T-helper 22 cell (primary cell): ENCODE data around the gene SLCO2A1.

Experiments used
- DNase-seq: peaks from one replicate; pipeline ENCODE4 v3.0.0-alpha.2; 2020; ENCODE audit warnings: low read depth

The SLCO2A1 gene

GRCh38 chr3:134034005-134034785, 4.5 kb upstream of the SLCO2A1 start:
- no peak for DNase-seq

- no peak for DNase-seq
These were observed 3.7 kb upstream of the SLCO2A1 start for GRCh38 chr3:134033315-134033996.

GRCh38 chr3:134031348-134031915, 1.7 kb upstream of the SLCO2A1 start:
- DNase-seq, result no peak

GRCh38 chr3:134030379-134031347, 938 bp upstream of the SLCO2A1 start:
- no peak for DNase-seq

GRCh38 chr3:134029256-134029733, 430 bp downstream of the SLCO2A1 start:
- no peak for DNase-seq

- no peak for DNase-seq
These were observed 1.1 kb downstream of the SLCO2A1 start for GRCh38 chr3:134028486-134029255.

- DNase-seq, result no peak
These were observed 2.1 kb downstream of the SLCO2A1 start for GRCh38 chr3:134027631-134028030.

- DNase-seq, result no peak
These were observed 9.5 kb downstream of the SLCO2A1 start for GRCh38 chr3:134020135-134020680.

- no peak for DNase-seq
These were observed 10.9 kb downstream of the SLCO2A1 start for GRCh38 chr3:134018850-134019249.

- DNase-seq, result no peak
These were observed 11.3 kb downstream of the SLCO2A1 start for GRCh38 chr3:134018406-134018805.

- no peak for DNase-seq
These were observed 12.2 kb downstream of the SLCO2A1 start for GRCh38 chr3:134017490-134017889.

- no peak for DNase-seq
These were observed 15.5 kb downstream of the SLCO2A1 start for GRCh38 chr3:134014270-134014669.

GRCh38 chr3:134013280-134013679, 16.4 kb downstream of the SLCO2A1 start:
- no peak for DNase-seq

- DNase-seq, result no peak
These were observed 20.3 kb downstream of the SLCO2A1 start for GRCh38 chr3:134009345-134010000.

GRCh38 chr3:134008630-134009156, 21.0 kb downstream of the SLCO2A1 start:
- no peak for DNase-seq

- DNase-seq, result no peak
These were observed 21.9 kb downstream of the SLCO2A1 start for GRCh38 chr3:134007819-134008218.

GRCh38 chr3:134004841-134005240, 24.9 kb downstream of the SLCO2A1 start:
- no peak for DNase-seq

- DNase-seq, result no peak
These were observed 26.7 kb downstream of the SLCO2A1 start for GRCh38 chr3:134003066-134003465.

GRCh38 chr3:134002306-134002705, 27.4 kb downstream of the SLCO2A1 start:
- no peak for DNase-seq

GRCh38 chr3:134001251-134001650, 28.5 kb downstream of the SLCO2A1 start:
- no peak for DNase-seq
